Type B pancreatic cell (in vitro differentiated cells): ENCODE measurements around the gene ABHD8. TPM values are rescaled to one million over a fixed set of nuclear protein-coding genes. Genes with fewer than 3 reads are reported as not detected.

Experiments
- DNase-seq: peaks from one replicate; pipeline ENCODE4 v3.0.0; 2021; ENCODE audit warnings: mixed read lengths; ENCODE audit not compliant: unreplicated experiment; ENCODE audit errors: extremely low spot score
- H3K27ac Mint-ChIP-seq: 2 replicates; pipeline ENCODE4 v1.8.0; 2021; ENCODE audit warnings: mild to moderate bottlenecking, mixed read lengths
- H3K27me3 Mint-ChIP-seq: 2 replicates; pipeline ENCODE4 v1.8.0; 2021; ENCODE audit warnings: mixed read lengths
- H3K36me3 Mint-ChIP-seq: 2 replicates; pipeline ENCODE4 v1.8.0; 2021; ENCODE audit warnings: mixed read lengths
- H3K4me1 Mint-ChIP-seq: one replicate; pipeline ENCODE4 v1.8.0; 2021; ENCODE audit warnings: mixed read lengths; ENCODE audit not compliant: unreplicated experiment
- H3K4me3 Mint-ChIP-seq: 2 replicates; pipeline ENCODE4 v1.8.0; 2021; ENCODE audit warnings: mild to moderate bottlenecking, mixed read lengths
- H3K9me3 Mint-ChIP-seq: 2 replicates; pipeline ENCODE4 v1.8.0; 2021; ENCODE audit warnings: mixed read lengths
- total RNA-seq: library from RNA; stranded (reverse); gene quantifications from 2 replicates; pipeline ENCODE4 v1.2.1, GENCODE V29; 2021; ENCODE audit warnings: low replicate concordance
- TF ChIP-seq, protein P1 (sequence below): fragments of 200-600 bp; sonication (generic); conservative IDR thresholded peaks from 2 replicates; pipeline ENCODE4 v1.5.0; 2021; ENCODE audit warnings: antibody characterized with exemption, mild to moderate bottlenecking

ABHD8 gene
- total RNA-seq, 1 donor from 2014 or later = 14.3 TPM

GRCh38 chr19:17256130-17256529 is 47.1 kb downstream of the ABHD8 start:
- Mint-ChIP-seq H3K27me3 (peaks cover 4% of the 10 kb centered on the region), H3K27ac (no peak overlapping the region), H3K36me3 (no peaks in the 10 kb centered on the region), H3K9me3 (no peaks in the 10 kb centered on the region), H3K4me1 (peaks cover 6% of the 10 kb centered on the region), H3K4me3 (no peak overlapping the region)
- TF ChIP-seq, protein P1, sequence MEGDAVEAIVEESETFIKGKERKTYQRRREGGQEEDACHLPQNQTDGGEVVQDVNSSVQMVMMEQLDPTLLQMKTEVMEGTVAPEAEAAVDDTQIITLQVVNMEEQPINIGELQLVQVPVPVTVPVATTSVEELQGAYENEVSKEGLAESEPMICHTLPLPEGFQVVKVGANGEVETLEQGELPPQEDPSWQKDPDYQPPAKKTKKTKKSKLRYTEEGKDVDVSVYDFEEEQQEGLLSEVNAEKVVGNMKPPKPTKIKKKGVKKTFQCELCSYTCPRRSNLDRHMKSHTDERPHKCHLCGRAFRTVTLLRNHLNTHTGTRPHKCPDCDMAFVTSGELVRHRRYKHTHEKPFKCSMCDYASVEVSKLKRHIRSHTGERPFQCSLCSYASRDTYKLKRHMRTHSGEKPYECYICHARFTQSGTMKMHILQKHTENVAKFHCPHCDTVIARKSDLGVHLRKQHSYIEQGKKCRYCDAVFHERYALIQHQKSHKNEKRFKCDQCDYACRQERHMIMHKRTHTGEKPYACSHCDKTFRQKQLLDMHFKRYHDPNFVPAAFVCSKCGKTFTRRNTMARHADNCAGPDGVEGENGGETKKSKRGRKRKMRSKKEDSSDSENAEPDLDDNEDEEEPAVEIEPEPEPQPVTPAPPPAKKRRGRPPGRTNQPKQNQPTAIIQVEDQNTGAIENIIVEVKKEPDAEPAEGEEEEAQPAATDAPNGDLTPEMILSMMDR = no peak
- no peak for DNase-seq

DNA sequence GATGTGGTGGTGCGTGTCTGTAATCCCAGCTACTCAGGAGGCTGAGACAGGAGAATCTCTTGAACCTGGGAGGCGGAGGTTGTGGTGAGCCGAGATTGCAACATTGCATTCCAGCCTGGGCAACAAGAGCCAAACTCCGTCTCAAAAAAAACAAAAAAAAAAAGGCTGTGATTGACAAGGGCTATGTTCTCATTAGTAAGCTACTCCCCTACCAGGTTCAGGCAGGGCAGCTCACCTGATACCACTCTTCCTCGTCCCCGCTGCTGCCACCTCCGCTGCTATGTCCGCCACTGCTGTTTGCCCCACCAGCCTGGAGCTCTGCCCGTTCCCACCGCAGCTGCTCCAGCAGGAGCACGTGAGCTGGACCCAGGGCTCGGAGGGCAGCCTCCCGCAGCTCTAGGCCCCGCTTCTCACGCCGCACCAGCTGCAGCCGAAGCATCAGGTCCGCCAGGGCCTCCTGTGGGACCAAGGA is 48.0 kb downstream of the ABHD8 start:
- TF ChIP-seq, protein P1 = no peak
- no peaks in the 10 kb centered on the region for H3K27me3 Mint-ChIP-seq
- H3K4me1 Mint-ChIP-seq = no peaks in the 10 kb centered on the region
- no peaks in the 10 kb centered on the region for H3K9me3 Mint-ChIP-seq
- no peak overlapping the region for H3K27ac Mint-ChIP-seq
- no peak overlapping the region for H3K4me3 Mint-ChIP-seq
- no peaks in the 10 kb centered on the region for H3K36me3 Mint-ChIP-seq
- DNase-seq = no peak

DNA sequence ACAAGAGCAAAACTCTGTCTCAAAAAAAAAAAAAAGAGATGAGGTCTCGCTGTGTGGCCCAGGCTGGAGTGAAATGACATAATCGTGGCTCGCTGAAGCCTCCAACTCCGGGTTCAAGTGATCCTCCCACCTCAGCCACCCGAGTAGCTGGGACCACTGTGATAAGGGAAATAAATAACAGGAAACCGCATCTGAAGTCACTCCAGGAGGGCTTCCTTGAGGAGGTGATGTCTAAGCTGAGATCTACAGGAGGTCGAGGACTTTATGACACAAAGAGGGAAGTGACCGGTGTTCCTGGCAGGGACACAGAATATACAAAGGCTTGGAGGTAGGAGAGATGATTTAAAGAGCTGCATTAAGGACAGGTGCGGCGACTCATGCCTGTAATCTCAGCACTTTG is 48.6 kb downstream of the ABHD8 start:
- no peak overlapping the region for H3K27ac Mint-ChIP-seq
- no peaks in the 10 kb centered on the region for H3K4me1 Mint-ChIP-seq
- no peak for DNase-seq
- H3K27me3 Mint-ChIP-seq = no peaks in the 10 kb centered on the region
- no peak overlapping the region for H3K4me3 Mint-ChIP-seq
- H3K9me3 Mint-ChIP-seq = no peaks in the 10 kb centered on the region
- H3K36me3 Mint-ChIP-seq = no peaks in the 10 kb centered on the region
- TF ChIP-seq, protein P1 = no peak

GRCh38 chr19:17249887-17250548 is 53.2 kb downstream of the ABHD8 start:
- H3K9me3 Mint-ChIP-seq = no peaks in the 10 kb centered on the region
- H3K4me3 Mint-ChIP-seq = no peak overlapping the region

GRCh38 chr19:17248011-17248776 is 55.0 kb downstream of the ABHD8 start:
- Mint-ChIP-seq H3K9me3 (no peaks in the 10 kb centered on the region), H3K4me3 (peak overlapping the region; percentile 62), H3K27me3 (no peaks in the 10 kb centered on the region), H3K36me3 (no peaks in the 10 kb centered on the region), H3K27ac (peak overlapping the region; percentile 76), H3K4me1 (peaks cover 26% of the 10 kb centered on the region)
- TF ChIP-seq, protein P1 = no peak
- DNase-seq = no peak

More at GRCh38 chr19:17249887-17250548, 53.2 kb downstream of the ABHD8 start:
- Mint-ChIP-seq H3K36me3 (no peaks in the 10 kb centered on the region), H3K27ac (no peak overlapping the region), H3K27me3 (no peaks in the 10 kb centered on the region), H3K4me1 (peaks cover 21% of the 10 kb centered on the region)
- DNase-seq = no peak
- TF ChIP-seq, protein P1 = no peak
